ENCODE results near the gene PERM1.

GRCh38 chr1:930633-931138 lies 51.2 kb downstream of the PERM1 start:
- no peak for TF ChIP-seq CTCF (conservative IDR thresholded peaks at IDR 0.05; ENCODE audit: low read length)
- no peak for TF ChIP-seq EZH2phosphoT487 (IDR thresholded peaks at IDR 0.05; ENCODE audit: borderline replicate concordance, low read depth, low read length)
